HepG2 (cell line): Measurements from ENCODE around the gene PDLIM5. TPM values are rescaled to one million over a fixed set of nuclear protein-coding genes. Genes with fewer than 3 reads are reported as not detected.

Source experiments
- ATAC-seq: fragments of 200-7000 bp; cut with Tn5 transposase; 3 replicates; pipeline ENCODE4 v1.9.1; 2020; ENCODE audit warnings: mild to moderate bottlenecking, moderate library complexity
- BruUV-seq: library from RNA; stranded (reverse); fragments of 400-500 nt; replicated peaks from 2 replicates; lab custom pipeline; 2021; lab: Mats Ljungman, UMichigan
- CTCF ChIA-PET: fragments of 300-600 bp; formaldehyde crosslinking; extraction: SDS; loops from one replicate; lab custom pipeline; 2021; ENCODE audit warnings: low total read pairs, inconsistent platforms, low intra/inter-chr PET ratio; lab: Yijun Ruan, JAX
- POLR2A ChIA-PET: fragments of 350-600 bp; sonication (Branson Sonifier 250); formaldehyde crosslinking; loops from one replicate; lab custom pipeline; 2020; ENCODE audit warnings: antibody characterized with exemption, inconsistent platforms; lab: Yijun Ruan, JAX
- DNase-seq: peaks from one replicate; pipeline ENCODE4 v3.0.0-alpha.2; 2015; ENCODE audit warnings: low spot score
- FAIRE-seq: peaks from 3 replicates; lab custom pipeline; 2011; peaks lifted over from hg19 to GRCh38; lab: Jason Lieb, UNC
- H2AFZ ChIP-seq: one replicate; pipeline ENCODE4 v1.6.1; 2011; ENCODE audit warnings: low read length, inconsistent platforms
- H3K27ac ChIP-seq: fragments of 300-600 bp; 3 replicates; pipeline ENCODE4 v1.8.0; 2011; ENCODE audit warnings: mixed run types, mild to moderate bottlenecking, mixed read lengths, low read length, inconsistent platforms; ENCODE audit not compliant: insufficient read depth; ENCODE audit errors: extremely low read length
- H3K27me3 ChIP-seq, 2 experiments: fragments of 200-600 bp in 1 of 2; 2 replicates in 1 of 2; 3 replicates in 1 of 2; pipeline versions ENCODE4 v1.6.0 to v1.8.0; 2011; ENCODE audit warnings: low read length in 2 of 2, mild to moderate bottlenecking in 2 of 2, moderate library complexity in 2 of 2, inconsistent platforms in 1 of 2; ENCODE audit not compliant: insufficient read depth in 2 of 2, control insufficient read depth in 1 of 2
- H3K36me3 ChIP-seq, 2 experiments: fragments of 200-600 bp in 1 of 2; replicated peaks in 1 of 2; 2 replicates in 1 of 2; 3 replicates in 1 of 2; pipeline versions ENCODE4 v1.5.1 to v1.8.0; 2011; ENCODE audit warnings: low read length in 2 of 2, inconsistent platforms in 1 of 2; ENCODE audit not compliant: insufficient read depth in 2 of 2, control insufficient read depth in 1 of 2
- H3K4me1 ChIP-seq: 2 replicates; pipeline ENCODE4 v1.5.1; 2012; ENCODE audit warnings: low read length, inconsistent platforms; ENCODE audit not compliant: insufficient read depth
- H3K4me2 ChIP-seq: 2 replicates; pipeline ENCODE4 v1.6.0; 2011; ENCODE audit warnings: low read depth, low read length, inconsistent platforms
- H3K4me3 ChIP-seq, 3 experiments: fragments of 200-600 bp in 1 of 3; sonication (generic), shearing (Covaris generic) in 1 of 3; replicated peaks in 1 of 3; 2 replicates each; pipeline ENCODE4 v1.5.1; 2011 to 2016; ENCODE audit warnings: low read length in 3 of 3, inconsistent platforms in 2 of 3, low read depth in 2 of 3, mild to moderate bottlenecking in 2 of 3, control low read depth in 1 of 3, mixed read lengths in 1 of 3; ENCODE audit not compliant: insufficient read depth in 1 of 3
- H3K79me2 ChIP-seq: one replicate; pipeline ENCODE4 v1.6.1; 2011; ENCODE audit warnings: low read length, inconsistent platforms; ENCODE audit not compliant: insufficient read depth
- H3K9ac ChIP-seq: 2 replicates; pipeline ENCODE4 v1.6.0; 2011; ENCODE audit warnings: mild to moderate bottlenecking, low read depth, low read length, inconsistent platforms; ENCODE audit not compliant: insufficient read depth
- H3K9me3 ChIP-seq: 2 replicates; pipeline ENCODE4 v1.5.1; 2012; ENCODE audit warnings: mild to moderate bottlenecking, low read length
- H4K20me1 ChIP-seq: 2 replicates; pipeline ENCODE4 v1.6.0; 2011; ENCODE audit warnings: inconsistent platforms, mild to moderate bottlenecking, low read length, moderate library complexity; ENCODE audit not compliant: insufficient read depth
- NR2F2 ChIP-seq: IDR thresholded peaks from 2 replicates; pipeline ENCODE4 v1.6.1; 2012; ENCODE audit warnings: low read depth, inconsistent platforms, borderline replicate concordance
- PHB2 ChIP-seq: fragments of 450-650 bp; IDR thresholded peaks from 2 replicates; pipeline ENCODE4 v1.6.1; 2018; ENCODE audit not compliant: partially characterized antibody
- PPARG ChIP-seq: conservative IDR thresholded peaks from 2 replicates; pipeline ENCODE4 v1.6.1; 2016; ENCODE audit warnings: missing biosample characterization, missing genetic modification reagents
- RAD21 ChIP-seq: fragments of 450-650 bp; formaldehyde crosslinking; IDR thresholded peaks from 2 replicates; pipeline ENCODE4 v1.5.0; 2020; ENCODE audit warnings: mild to moderate bottlenecking
- SRF ChIP-seq: IDR thresholded peaks from 2 replicates; pipeline ENCODE4 v1.6.1; 2011; ENCODE audit warnings: mild to moderate bottlenecking, low read depth, low read length, moderate library complexity
- ZFP41 ChIP-seq: sonication (generic); formaldehyde crosslinking; IDR thresholded peaks from 2 replicates; pipeline ENCODE4 v1.4.0; 2020; ENCODE audit warnings: mild to moderate bottlenecking, missing genetic modification reagents, borderline replicate concordance
- ZFX ChIP-seq: sonication (generic); formaldehyde crosslinking; IDR thresholded peaks from 2 replicates; pipeline ENCODE4 v1.4.0; 2020; ENCODE audit warnings: mild to moderate bottlenecking, low read depth, missing genetic modification reagents, moderate library complexity
- ZNF619 ChIP-seq: sonication (generic); formaldehyde crosslinking; IDR thresholded peaks from 2 replicates; pipeline ENCODE4 v1.4.0; 2020; ENCODE audit warnings: mild to moderate bottlenecking, missing genetic modification reagents
- WGBS: methylation state at CpG from one replicate; pipeline ENCODE4 v1.1.6; 2017; ENCODE audit warnings: low lambda C conversion rate; 5-methylcytosine and 5-hydroxymethylcytosine counted together
- in situ Hi-C: cut with HindIII; loops from 2 replicates; pipeline ENCODE4 v1.10.0; 2017; ENCODE audit warnings: low pct_unique_long_range_greater_than_20kb; ENCODE audit not compliant: extremely low pct_ligation_motif_present
- intact Hi-C: fragments of 100-400 bp; cut with micrococcal nuclease; formaldehyde crosslinking; loops from one replicate; pipeline ENCODE4 v1.10.0; 2022; ENCODE audit not compliant: unreplicated experiment
- polyA plus RNA-seq, 8 experiments: library from polyadenylated mRNA; depleted of rRNA in 3 of 8; stranded (reverse) in 7 of 8; unstranded in 1 of 8; fragments of >200 nt; fragmentation: Illumina TruSeq in 4 of 8; extraction: Trizol in 4 of 8; gene quantifications; 2 replicates each; pipeline versions ENCODE4 v1.2.1 to v1.2.3, GENCODE V29; 2011 to 2016; ENCODE audit warnings: low read depth in 4 of 8, missing spikeins in 1 of 8, mixed read lengths in 1 of 8; ENCODE audit not compliant: insufficient read depth in 1 of 8
- total RNA-seq, 5 experiments: library from RNA; depleted of rRNA; stranded (reverse); fragments of >200 nt; fragmentation: Illumina TruSeq; extraction: Trizol; gene quantifications; 2 replicates each; pipeline ENCODE4 v1.2.3, GENCODE V29; 2016; ENCODE audit warnings: low read depth in 1 of 5
- TF ChIP-seq, protein P1 (sequence below): sonication (generic); formaldehyde crosslinking; IDR thresholded peaks from 2 replicates; pipeline ENCODE4 v1.5.1; 2020; ENCODE audit warnings: mild to moderate bottlenecking, moderate library complexity, missing genetic modification reagents

The PDLIM5 gene
- total and polyA plus RNA-seq, 2 of the 13 experiments (the other 11 are each of a cell fraction or from before 2014, with no cell fraction given), result 52.8 to 119 TPM

DNA sequence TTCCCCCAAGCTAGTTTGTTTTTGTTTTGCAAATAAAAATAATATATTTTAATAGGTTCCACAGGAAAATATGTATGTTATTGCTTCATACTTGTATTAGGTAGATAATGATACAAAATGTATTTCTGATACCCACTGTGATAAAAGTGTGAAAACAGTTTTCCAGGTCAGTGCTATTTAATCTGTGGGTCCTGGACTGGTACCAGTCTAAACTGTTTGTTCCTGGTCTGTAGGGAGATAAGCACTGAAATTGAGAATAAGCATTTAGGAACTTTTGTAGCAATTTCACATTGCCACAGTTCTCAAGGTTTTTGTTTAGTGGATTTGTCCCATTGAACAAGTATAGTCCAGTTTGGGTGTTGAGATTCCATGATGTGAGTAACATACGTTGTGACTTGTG is 110.5 kb downstream of the PDLIM5 start:
- no peak for TF ChIP-seq SRF
- no peak for TF ChIP-seq ZNF619 (CRISPR knock-in tag)
- no peak for TF ChIP-seq NR2F2
- no peak for TF ChIP-seq PHB2
- no peak for TF ChIP-seq ZFX (CRISPR knock-in tag)
- TF ChIP-seq RAD21, result no peak
- TF ChIP-seq, protein P1, sequence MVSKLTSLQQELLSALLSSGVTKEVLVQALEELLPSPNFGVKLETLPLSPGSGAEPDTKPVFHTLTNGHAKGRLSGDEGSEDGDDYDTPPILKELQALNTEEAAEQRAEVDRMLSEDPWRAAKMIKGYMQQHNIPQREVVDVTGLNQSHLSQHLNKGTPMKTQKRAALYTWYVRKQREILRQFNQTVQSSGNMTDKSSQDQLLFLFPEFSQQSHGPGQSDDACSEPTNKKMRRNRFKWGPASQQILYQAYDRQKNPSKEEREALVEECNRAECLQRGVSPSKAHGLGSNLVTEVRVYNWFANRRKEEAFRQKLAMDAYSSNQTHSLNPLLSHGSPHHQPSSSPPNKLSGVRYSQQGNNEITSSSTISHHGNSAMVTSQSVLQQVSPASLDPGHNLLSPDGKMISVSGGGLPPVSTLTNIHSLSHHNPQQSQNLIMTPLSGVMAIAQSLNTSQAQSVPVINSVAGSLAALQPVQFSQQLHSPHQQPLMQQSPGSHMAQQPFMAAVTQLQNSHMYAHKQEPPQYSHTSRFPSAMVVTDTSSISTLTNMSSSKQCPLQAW (CRISPR knock-in tag), result no peak
- no peak for TF ChIP-seq ZFP41 (CRISPR knock-in tag)
- TF ChIP-seq PPARG (CRISPR knock-in tag), result no peak
- TF ChIP-seq, all 625 proteins: peak for 0
- no peaks in the 10 kb centered on the region for H3K9me3 ChIP-seq
- no peak for DNase-seq
- WGBS, result 81% methylated on average over 1 of the region's 1 CpG
- no TSS peak for BruUV-seq
- no peak for FAIRE-seq
- no peaks in the 10 kb centered on the region for H3K27me3 ChIP-seq
- no peak overlapping the region for H2AFZ ChIP-seq
- no peak overlapping the region for H3K9ac ChIP-seq
- H3K4me1 ChIP-seq, result peaks cover 72% of the 10 kb centered on the region
- no peak for ATAC-seq
- CTCF ChIA-PET, result no interaction called here
- no peaks in the 10 kb centered on the region for H3K36me3 ChIP-seq
- peaks cover 12% of the 10 kb centered on the region for H3K79me2 ChIP-seq
- POLR2A ChIA-PET, result interaction anchor here (1.3 kb wide), 1 partner anchor 111 kb away, joined by 3 read pairs; the partner anchor contains the start of gene PDLIM5
- intact Hi-C loops, result loop anchor here (5.0 to 10.0 kb wide), 3 partner anchors 90 to 137 kb away; partner anchors contain the start of gene PDLIM5
- peak overlapping the region; percentile 19 for H3K27ac ChIP-seq
- H3K4me2 ChIP-seq, result no peak overlapping the region
- in situ Hi-C loops, result no loop called here
- H4K20me1 ChIP-seq, result no peaks in the 10 kb centered on the region
- no peak overlapping the region for H3K4me3 ChIP-seq
